LNCAP (cell line): ENCODE data around the gene SAG.

ENCODE experiments used
- TF ChIP-seq, protein P1 (sequence below): fragments of 450-650 bp; IDR thresholded peaks from 2 replicates; pipeline ENCODE4 v1.5.1; 2017; ENCODE audit warnings: mild to moderate bottlenecking

SAG gene

DNA sequence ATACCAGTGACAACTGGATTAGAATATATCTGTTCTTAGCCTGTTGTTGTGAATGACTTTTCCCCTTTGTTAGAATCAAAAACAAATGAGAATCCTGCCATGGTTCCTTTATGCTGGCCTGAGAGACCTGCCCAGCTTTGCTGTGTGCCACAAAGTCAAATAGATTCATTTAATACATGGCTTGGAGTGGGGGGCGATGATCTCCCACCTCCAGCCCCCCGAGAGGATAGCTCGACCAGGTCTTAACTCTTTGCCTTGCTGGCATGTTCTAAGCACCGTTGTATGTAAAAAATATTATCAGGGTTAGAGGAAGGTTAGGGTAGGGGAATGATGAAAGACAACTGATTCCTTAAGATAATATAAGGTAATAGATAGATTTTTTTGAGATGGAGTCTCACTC is 24.5 kb downstream of the SAG start:
- TF ChIP-seq, protein P1, sequence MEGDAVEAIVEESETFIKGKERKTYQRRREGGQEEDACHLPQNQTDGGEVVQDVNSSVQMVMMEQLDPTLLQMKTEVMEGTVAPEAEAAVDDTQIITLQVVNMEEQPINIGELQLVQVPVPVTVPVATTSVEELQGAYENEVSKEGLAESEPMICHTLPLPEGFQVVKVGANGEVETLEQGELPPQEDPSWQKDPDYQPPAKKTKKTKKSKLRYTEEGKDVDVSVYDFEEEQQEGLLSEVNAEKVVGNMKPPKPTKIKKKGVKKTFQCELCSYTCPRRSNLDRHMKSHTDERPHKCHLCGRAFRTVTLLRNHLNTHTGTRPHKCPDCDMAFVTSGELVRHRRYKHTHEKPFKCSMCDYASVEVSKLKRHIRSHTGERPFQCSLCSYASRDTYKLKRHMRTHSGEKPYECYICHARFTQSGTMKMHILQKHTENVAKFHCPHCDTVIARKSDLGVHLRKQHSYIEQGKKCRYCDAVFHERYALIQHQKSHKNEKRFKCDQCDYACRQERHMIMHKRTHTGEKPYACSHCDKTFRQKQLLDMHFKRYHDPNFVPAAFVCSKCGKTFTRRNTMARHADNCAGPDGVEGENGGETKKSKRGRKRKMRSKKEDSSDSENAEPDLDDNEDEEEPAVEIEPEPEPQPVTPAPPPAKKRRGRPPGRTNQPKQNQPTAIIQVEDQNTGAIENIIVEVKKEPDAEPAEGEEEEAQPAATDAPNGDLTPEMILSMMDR = no peak

DNA sequence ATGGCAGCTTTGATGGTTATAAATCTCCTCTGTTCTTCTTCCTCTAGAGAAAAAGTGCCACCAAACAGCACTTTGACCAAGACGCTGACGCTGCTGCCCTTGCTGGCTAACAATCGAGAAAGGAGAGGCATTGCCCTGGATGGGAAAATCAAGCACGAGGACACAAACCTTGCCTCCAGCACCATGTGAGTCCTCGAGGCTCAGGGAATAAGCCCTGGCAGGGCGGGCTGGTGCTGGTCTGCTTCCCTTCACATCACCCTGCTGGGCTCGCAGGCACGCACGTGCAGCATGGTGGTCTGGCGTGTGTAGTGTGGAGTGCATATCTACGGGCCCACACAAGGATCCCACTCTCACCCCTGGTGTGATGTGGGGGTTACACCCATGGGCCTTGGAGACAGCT is 27.3 kb downstream of the SAG start:
- TF ChIP-seq, protein P1 = no peak

DNA sequence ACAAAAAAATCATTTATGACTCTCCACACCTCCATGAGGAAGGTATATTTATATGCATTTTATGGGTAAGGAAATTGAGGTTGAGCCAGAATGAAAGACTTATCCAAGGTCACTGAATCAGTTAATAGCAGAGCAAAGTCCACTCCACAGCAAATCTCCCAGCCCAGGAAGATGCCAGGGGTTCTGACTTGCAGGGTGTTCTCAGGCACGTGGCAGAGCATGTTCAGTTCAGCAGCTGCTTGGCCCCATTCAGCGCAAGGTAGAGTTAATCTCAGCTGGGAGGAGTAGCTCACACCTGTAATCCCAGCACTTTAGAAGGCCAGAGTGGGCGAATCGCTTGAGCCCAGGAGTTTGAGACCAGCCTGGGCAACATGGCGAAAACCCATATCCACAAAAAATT is 28.9 kb downstream of the SAG start:
- TF ChIP-seq, protein P1 = no peak

DNA sequence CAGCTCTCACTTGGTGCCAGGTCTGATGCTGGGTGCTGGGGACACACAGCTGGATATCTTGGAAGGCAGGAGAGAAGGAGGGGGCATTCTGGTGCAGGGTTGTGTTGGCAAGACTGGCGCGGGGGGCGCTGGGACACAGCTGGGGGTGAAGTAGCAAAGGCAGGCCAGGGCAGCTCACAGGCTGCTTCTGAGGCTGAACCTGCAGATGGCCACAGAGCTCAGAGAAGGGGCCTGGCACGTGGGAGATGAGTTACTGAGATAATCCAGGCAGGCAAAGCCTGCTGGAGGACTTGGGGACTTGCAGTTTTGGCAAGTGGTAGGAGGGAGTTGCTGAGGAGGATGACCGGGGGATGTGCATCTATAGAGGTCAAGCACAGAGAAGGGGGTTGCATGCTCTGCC is 30.4 kb downstream of the SAG start:
- TF ChIP-seq, protein P1 = no peak

DNA sequence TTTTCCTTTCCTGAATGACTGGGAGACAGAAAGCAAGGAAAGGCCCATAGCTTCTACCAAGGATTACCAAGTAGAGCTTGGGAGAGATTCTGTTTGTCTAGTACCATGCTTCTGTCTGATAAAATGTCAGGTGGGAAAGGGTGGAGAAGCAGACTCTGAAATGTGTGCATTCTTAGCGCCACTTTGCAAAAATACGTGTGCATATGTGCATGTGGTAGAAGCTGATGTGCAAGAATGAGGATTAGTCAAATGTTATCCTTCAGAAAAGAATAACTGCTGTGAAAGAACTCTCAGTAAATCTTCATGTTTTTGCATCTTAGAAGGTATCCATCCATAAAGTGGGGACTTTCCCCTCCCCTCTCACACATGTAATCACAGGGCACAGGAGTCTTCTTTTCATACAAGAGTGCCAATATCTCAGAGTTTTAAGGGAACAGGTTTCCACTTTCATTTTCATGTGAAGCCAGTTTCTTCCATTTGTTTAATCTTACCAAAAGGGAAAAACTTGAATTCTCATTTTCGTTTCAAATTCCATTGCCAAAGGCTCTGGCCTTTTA is 31.3 kb downstream of the SAG start:
- TF ChIP-seq, protein P1 = no peak

DNA sequence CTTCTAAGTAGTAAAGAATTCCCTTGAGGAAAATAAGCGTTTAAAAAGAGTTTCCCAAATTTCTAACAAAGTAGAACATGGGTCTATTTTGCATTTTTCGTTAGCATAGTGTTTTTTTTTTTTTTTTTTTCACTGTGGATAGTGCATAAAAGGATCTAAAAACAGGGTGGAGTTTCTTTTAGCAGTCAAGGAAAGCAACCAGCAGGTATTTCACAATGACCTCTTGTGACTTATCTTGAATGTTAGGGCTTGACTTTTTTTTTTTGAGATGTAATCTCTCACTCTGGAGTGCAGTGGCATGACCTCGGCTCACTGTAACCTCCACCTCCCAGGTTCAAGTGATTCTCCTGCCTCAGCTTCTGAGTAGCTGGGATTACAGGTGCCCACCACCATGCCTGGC is 31.8 kb downstream of the SAG start:
- TF ChIP-seq, protein P1 = no peak

DNA sequence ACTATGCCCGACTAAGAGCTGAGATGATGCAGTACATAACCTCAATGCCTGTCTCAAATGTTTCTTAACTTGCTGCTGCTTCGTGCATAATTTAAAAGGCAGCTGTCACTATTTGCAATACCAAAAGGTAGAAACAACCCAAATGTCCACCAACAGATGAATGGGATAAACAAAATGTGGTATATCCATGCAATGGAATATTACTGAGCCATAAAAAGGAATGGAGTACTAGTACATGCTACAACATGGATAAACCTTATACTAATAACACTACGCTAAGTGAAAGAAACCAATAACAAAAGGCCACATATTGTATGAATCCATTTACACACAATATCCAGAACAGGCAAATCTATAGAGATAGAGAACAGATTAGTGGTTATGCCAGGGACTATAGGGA is 33.7 kb downstream of the SAG start:
- TF ChIP-seq, protein P1 = no peak

DNA sequence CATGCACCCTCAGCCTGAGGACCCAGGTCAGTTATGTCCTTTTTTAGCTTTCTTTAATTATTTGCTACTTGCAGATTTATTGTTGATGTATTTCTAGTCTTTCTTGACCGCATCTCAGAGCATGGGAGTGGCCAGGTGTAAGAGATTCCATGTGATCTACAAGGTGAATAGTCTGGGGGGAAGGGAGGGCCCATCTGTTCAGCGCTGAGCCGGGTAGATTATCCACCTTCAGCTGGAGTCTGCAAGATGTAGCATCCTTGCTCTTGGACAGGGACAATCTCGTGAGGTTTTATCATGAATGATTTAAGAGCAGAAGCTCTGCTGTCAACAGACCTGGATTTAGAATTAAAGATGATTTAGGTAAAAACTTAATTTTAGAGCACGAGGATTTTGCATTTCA is 34.7 kb downstream of the SAG start:
- TF ChIP-seq, protein P1 = no peak
